Activated T-cell treated with anti-CD3 and anti-CD28 coated beads for 1 hour (primary cell): Measurements from ENCODE around the gene SLC30A10.
"Not testable (repeated sequence)": the region's sequence is repeated elsewhere in the genome, so short reads cannot be mapped to it uniquely, and the experiment has no call there.

Experiments
- DNase-seq: peaks from one replicate; pipeline ENCODE4 v3.0.0-alpha.2; 2020; ENCODE audit warnings: low read depth

Gene SLC30A10

DNA sequence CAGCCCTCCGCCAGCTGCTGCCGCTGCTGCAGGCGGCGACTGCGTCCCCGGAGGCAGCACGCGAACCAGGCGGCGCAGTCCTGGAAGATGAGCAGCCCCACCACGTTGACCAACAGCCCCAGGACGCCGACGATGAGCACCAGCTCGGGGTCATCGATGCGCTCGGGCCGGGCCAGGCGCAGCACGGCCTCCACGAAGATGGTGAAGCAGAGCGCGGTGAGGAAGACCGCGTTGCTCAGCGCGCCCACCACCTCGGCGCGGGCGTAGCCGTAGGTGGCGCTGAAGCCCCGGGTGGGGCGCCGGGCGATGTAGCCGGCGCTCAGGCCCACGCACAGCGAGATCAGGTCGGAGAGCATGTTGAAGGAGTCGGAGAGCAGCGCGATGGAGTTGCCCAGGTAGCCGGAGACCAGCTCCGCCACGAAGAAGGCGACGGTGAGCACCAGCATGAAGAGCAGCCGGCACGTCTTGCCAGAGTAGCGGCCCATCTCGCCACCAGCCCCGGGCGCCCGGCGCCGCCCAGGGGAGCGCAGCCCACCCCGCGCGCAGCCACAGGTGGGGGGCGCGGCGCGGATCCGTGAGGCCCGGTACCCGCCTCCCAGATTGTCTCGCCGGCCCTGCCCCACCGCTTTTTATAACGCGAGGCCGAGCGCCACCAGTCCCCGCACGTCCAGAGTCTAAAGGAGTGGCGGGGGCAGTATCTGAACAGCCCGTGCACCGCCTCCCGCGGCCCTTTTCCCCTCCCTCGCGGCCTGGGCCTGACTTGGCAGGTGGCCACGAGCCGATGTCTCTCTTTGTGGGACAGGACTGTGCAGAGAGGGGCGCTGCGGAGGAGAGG lies at the start of gene SLC30A10:
Gene SLC30A10 (minus strand): TSS at position 602 of the 835 bp plus-strand sequence. CDS start 117 bp downstream, at position 485.
- no peak for DNase-seq

DNA sequence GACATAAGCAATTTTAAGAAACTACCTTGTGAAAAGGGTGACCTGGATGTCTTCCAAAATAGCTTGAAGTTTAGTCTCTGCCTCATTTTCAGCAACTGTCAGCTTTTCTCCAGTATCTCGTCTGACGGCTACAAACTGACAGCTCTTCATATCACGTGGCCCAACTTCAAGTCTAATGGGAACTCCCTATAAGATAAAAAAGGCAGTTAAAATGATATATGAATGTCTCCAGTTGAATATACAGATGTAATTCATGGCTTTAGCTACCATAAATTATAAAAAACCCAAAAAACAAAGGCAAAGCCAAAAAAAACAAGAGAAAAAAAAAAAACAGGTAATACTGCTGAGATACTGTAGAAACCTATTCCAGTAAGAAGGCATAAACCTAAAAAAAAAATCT lies 44.9 kb upstream of the SLC30A10 start:
- no peak for DNase-seq

DNA sequence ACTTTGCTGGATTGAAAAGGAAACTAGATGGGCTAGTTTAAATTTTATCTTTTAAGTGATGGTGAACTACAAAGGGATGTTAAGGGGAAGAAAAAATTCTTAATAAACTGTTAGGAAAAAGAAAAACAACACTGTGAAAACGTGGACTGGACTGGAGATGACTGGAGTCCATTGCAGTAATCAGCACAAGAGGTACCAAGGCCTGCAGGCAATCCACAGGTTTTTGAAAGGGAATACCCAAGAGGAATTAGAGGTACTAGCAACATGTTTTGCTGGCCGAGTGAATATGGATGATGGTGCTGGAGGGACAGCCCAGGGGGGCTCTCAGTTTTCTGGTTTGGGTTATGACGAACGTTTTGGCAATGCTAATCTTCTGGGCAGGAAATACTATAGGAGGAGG lies 39.0 kb upstream of the SLC30A10 start:
- DNase-seq = no peak

DNA sequence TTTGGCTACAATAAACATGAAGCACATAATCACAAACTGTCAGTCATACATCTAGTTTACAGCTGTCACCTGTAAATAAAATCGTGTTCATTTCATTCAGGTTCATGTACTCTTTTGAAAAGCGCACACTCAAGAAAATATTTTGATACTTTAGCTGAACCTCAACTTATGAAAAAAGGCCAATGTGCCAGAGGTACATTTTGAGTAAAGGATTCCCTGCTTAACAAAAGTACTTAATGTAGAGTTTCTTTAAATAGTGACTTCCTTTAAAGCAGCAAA lies 37.7 kb upstream of the SLC30A10 start:
- no peak for DNase-seq

DNA sequence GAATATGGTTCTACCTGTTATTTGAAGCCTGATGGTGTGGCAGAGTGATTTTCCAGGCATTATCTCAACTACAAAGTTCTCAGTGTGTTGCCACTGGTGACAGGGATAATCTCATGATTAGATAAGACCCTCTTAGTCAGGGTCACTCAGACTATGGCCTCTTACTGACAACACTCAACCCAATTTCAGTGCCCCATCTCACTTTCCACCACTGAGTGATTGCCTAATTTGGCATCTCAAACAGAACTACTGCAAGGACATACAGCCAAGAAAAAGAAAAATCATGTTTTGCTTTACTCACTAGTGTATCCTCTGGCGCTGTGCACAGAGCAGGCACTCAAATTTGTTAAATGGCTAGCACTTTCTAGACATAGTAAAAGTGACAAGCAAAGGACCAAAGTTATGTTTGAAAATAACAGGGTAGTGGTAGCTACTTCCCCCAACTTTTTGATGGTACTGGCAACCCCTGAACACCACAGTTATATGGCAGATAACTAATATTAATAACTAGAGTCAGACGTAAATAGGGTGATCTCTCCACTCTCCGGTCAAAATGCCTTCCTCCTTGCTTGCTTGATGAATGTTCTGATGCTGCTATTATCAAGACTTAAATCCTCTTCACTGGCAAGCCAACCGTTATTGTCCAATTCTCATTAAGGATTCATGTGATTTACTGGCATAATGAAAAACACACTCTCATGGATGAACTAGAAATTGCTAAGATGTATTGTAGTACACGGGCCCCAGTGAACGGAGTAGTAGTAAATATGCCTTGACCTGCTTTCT lies 37.1 kb upstream of the SLC30A10 start:
- no peak for DNase-seq

DNA sequence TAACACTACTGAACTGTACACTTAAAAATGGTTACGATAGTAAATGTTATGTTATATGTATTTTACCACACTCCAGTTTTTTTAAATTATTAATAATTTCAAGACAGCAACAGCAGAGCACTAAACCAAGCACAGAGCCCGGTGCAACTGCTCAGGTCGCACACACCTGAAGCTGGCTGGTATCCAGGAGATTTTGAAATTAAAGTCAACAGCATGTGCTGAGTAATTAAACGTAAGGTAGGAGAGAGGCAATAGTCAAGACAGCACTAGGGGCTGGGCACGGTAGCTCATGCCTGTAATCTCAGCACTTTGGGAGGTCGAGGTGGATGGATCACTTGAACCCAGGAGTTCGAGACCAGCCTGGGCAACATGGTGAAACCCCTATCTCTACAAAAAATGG lies 35.1 kb upstream of the SLC30A10 start:
- DNase-seq = no peak

DNA sequence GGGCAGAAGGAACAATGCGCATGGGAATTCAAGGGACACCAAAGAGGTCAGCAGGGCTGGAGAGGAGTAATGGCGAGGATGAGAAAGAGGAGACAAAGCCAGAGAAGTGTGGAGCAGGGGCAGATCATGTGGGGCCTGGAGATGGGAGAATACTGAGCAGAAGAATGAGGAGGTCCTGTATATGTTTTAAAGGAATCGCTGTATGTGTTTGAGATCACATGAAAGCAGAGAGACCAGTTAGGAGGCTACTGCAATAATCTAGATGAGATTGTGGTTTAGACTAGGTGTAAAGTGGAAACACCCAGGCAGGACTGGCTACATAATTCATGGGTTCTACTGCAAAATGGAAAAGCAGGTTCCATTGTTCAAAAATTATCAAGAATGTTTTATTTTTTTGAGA lies 33.3 kb upstream of the SLC30A10 start:
- DNase-seq = no peak

DNA sequence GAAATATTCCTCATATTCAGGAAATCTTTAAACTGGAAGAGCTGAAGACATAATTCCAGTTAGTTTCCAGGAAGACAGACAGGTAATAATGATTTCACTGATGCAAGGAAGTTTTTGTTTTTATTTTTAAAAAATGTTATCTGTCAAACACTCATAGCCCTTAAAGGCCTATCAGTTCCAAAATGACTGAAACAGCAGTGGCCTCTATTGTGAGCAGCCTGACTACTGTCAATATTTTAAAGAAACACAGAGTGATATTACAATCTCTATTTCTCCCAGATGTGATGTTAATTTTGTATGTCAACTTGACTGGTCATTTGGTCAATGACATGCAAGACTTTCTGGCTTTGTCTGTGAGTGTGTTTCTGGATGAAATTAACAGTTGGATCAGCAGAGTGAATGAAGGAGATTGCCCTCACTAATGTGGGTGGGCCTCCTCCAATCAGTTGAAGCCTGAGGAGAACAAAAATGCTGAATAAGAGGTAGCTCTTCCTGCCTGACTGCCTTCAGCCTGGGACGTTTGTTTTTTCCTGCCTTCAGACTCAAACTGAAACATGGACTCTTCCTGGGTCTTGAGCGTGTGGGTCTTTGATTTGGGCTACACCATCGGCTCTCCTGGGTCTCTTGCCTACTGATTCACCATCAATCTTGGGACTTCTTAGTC lies 31.3 kb upstream of the SLC30A10 start:
- no peak for DNase-seq

DNA sequence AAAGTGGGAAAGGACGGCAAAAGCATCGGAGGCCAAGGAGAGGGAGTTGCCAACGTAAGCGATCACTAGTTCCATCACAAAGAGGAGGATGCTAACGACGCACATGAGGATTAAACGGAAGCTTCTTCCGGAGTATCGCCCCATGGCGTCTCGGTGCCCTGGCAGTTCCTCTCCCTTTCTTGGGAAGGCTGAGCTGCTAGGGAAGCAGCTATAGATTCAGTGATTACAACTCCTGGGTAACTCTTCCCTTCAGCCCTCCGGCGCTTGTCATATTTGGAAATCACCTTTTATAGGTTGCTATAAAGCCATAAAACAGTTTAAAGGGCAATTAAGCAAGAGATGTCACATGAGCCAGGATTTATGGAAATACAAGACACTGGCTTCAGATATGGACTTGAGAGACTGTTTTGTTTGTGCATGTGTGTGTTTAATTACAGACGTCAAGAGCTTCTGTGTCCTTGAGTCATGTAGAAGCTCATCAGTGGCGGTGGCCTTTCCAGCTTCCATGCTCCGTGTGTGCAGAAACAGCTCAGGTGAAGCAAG lies 30.6 kb upstream of the SLC30A10 start:
- no peak for DNase-seq

DNA sequence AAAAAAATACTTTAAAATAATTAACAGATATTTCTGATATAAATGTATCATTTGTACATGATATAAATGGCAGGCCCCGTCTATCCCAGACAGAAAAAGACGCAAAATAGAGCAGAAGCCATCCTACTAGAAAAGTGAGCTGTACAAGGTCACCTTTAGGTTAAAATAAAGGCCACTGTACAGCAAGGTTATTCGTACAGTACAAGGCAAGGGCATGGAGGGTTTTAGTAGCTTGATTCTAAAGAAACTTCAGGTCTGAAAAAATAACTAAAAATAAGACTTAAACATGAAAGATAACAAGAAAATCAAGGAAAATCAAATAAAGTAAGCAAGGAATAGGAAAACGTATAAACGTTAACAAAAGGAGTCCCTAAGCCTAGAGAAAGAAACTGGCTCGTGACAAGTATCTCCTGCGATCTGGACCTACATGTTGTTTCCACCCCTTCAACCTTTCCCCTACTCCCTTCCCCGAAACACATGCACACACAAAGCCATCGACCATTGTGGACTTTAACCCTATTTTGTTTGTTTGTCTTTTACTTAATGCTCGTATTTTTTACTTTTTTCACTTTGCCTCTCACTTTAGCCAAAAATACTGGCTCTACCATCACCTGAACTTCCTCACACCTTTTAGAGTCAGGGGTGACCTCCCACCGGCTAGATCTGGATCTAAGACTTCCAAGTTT lies 26.5 kb upstream of the SLC30A10 start:
- no peak for DNase-seq

DNA sequence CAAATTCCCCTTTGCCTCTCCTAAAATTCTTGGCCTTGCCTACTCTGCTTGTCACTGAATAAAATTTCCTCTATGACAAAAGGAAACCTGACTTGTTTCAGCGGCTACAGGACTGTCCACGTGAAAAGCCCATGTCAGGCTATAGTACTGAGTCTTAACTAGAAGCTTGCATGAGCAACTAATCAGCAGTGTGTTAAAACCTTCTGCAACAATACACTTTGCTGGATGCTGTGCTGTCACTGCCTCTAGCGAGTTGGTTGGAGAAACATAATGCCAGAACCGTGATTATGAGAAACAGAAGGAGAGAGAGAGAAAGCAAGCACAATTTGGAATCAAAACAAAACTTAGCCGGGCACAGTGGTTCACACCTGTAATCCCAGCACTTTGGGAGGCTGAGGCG lies 25.7 kb upstream of the SLC30A10 start:
- DNase-seq = no peak

DNA sequence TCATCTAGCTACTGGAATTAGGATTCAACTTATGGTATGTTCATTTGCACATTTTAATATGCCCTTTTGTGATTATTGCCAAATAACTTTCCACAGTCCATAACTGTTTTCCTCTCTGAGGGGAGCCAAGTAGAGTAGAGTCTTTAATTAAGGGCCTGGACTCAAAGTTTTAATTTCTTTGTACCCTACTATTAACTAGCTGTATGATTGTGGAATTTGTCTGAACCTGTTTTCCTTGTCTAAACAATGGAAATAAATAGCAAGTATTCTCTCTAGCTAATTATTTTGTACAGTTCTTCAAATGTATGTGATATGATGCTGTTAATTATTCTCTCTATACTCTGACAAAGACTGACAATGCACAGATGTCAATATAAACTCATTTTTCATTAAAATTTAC lies 24.0 kb upstream of the SLC30A10 start:
- no peak for DNase-seq

DNA sequence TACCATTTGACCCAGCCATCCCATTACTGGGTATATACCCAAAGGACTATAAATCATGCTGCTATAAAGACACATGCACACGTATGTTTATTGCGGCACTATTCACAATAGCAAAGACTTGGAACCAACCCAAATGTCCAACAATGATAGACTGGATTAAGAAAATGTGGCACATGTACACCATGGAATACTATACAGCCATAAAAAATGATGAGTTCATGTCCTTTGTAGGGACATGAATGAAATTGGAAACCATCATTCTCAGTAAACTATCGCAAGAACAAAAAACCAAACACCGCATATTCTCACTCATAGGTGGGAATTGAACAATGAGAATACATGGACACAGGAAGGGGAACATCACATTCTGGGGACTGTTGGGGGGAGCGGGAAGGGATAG lies 20.9 kb upstream of the SLC30A10 start:
- not testable (repeated sequence) for DNase-seq

DNA sequence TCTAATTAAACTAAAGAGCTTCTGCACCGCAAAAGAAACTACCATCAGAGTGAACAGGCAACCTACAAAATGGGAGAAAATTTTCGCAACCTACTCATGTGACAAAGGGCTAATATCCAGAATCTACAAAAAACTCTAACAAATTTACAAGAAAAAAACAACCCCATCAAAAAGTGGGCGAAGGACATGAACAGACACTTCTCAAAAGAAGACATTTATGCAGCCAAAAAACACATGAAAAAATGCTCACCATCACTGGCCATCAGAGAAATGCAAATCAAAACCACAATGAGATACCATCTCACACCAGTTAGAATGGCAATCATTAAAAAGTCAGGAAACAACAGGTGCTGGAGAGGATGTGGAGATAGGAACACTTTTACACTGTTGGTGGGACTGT lies 20.4 kb upstream of the SLC30A10 start:
- DNase-seq = not testable (repeated sequence)

DNA sequence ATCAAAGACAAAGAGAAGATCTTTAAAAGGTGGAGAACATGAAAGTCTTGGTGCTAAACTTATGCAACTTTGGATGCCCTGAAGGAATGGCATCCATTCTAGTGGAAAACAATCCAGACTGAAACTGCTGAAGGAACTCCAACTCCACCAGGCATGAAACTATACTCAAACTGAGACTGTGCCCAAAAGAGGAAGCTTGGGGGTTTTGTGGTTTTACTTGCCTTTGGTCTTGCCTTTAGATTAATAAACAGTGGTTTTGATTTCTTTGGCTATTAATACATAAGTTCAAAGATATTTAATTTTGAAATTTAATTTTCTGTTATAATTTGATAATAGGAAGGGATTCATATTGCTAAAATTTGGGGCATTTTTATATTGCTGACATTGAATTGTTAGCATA lies 17.4 kb upstream of the SLC30A10 start:
- no peak for DNase-seq

DNA sequence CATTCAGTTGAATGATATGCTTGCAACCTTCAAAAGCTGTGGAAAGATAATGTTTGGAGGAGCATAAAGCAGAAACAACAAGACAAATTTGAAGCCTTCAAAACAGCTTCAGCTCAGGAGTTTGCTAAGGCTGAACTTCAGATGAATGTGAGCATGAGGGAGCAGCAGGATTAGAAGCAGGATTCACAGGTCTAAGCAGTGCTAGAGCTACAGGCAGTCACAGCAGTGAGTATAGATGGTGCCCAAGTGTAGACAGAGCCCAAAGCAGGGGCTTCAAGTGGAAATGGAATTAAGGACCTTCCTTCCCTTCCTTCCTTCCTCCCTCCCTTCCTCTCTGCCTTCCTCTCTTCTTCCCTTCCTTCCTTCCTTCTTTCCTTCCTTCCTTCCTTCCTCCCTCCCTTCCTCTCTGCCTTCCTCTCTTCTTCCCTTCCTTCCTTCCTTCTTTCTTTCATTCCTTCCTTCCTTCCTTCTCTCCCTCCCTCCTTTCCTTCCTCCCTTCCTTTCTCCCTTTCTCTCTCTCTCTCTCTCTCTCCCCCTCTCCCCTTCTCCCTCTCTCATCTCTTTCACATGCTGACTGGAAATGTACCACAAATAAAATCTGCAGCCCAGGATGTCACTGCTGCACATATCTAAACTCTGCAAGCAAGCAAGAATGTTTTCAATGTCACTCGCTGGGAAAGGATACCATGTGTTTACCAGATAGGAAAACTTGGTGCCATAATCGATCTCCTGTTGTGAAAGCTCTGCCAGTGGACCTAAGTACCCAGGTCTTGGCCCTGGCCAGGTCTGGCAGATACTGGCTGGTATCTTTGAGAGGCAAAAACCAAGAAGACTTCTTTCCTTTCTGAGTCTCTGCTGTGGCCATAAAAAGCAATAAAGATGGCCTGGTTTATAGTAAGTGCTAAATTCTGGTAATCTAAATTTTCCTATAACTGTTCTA lies 13.1 kb upstream of the SLC30A10 start:
- DNase-seq = no peak

DNA sequence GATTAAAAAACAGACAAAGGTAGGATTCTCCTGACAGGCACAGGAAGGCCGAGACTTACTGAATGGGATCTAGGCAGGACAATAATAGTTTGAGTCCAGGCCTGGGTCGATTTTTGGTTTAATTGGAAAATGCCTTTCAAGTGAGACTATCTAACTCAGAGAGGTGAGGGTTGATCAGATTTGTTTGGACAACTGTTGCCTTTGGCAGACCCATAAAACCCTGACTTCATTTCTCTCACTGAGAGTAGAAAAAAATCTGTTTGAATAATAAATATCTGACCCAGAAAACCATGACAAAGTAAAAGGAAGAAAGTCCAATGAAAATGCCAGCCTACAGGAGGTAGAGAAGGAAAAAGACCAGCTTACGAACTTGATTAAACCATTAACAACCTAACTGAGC lies 12.3 kb upstream of the SLC30A10 start:
- DNase-seq = no peak

DNA sequence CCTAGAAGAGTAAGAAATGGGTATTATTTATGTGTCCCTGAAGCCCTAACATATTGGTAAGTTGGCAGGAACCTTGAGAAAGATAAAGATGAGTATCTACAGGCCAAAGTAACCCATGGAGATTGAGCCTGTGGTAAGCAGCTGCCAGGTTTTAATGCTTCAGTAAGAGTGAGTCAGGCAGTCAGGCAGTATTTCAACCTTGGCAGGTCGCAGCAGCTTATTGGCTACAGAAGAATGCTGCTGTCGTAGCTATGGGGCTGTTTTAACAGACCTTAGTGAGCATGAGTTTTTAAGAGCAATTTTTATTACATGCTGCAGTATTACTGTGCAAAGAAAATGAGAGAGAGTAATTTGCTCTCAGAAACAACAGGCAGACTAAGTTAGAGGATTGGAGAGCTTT lies 10.3 kb upstream of the SLC30A10 start:
- DNase-seq = no peak

DNA sequence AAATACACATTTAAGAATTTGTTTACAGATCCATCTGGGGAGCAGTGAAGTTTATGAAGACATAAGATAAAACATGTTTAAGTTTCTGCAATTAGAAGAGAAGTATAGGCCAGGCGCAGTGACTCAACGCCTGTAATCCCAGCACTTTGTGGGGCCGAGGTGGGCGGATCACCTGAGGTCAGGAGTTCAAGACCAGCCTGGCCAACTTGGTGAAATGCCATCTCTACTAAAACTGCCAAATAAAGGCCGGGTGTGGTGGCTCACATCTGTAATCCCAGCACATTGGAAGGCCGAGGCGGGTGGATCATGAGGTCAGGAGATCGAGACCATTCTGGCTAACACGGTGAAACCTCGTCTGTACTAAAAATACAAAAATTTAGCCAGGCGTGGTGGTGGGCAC lies 5.4 kb upstream of the SLC30A10 start:
- not testable (repeated sequence) for DNase-seq

DNA sequence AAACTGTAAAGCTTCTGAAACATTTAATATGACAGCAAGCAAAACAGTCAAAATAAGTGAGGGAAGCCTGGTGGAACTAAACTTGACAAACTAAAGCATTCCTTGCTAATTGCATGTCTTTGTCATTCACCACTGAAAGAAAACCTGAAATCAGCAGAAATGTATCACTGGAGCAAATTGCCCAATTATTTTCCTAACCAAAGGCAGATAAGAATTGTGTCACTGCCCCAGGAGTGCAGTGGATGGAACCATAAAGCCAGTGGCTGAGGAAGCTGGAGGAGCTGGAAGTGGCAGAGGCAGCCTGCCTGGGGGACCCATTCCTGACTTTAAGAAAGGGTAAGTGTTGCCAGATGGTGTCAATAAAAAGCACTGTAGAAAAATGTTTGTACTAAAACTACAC lies 2.7 kb upstream of the SLC30A10 start:
- no peak for DNase-seq

DNA sequence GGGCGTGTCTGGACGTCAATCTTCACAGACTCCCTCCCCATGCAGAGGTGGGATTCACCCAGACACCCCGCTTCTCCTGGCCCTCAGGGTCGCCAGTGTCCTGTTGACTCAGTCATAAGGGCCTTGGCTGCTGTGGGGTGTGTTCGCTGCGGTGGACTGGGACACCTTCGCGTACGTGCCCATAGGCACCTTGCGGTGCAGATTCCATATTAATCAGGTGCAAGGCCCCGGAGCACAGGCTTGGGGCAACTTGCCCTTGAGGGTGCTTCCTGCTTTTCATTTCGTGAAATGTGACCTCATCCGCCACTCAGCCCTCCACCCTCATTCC lies 398 bp upstream of the SLC30A10 start:
- DNase-seq = no peak
